Omental fat pad (tissue), 4 donors: ENCODE data around the gene SDK1. TPM values are rescaled to one million over a fixed set of nuclear protein-coding genes. Genes with fewer than 3 reads are reported as not detected.
"Not testable (repeated sequence)": the region's sequence is repeated elsewhere in the genome, so short reads cannot be mapped to it uniquely, and the experiment has no call there.

ENCODE experiments used
- ATAC-seq: fragments of 150-250 bp; one replicate; pipeline ENCODE4 v1.9.1; 2016; ENCODE audit warnings: mild to moderate bottlenecking, moderate library complexity; ENCODE audit not compliant: low FRiP score
- DNase-seq: peaks from one replicate; pipeline ENCODE4 v3.0.0-alpha.2; 2019; ENCODE audit warnings: low spot score
- total RNA-seq, 4 donors: library from RNA; depleted of rRNA; stranded (reverse); fragments of >200 nt; gene quantifications; one replicate each; pipeline ENCODE4 v1.1.0, GENCODE V29; 2016
- TF ChIP-seq, protein P1 (sequence below), 3 donors: fragments of 450-650 bp; IDR thresholded peaks; one replicate each; pipeline ENCODE4 v1.5.1; 2016 to 2017; ENCODE audit warnings: antibody characterized with exemption in 3 of 3, mild to moderate bottlenecking in 3 of 3, moderate library complexity in 2 of 3

Gene SDK1
- total RNA-seq, 4 donors from 2014 or later = 2.5 to 14.7 (median 5.4) TPM

- no peak for DNase-seq
- TF ChIP-seq, protein P1, sequence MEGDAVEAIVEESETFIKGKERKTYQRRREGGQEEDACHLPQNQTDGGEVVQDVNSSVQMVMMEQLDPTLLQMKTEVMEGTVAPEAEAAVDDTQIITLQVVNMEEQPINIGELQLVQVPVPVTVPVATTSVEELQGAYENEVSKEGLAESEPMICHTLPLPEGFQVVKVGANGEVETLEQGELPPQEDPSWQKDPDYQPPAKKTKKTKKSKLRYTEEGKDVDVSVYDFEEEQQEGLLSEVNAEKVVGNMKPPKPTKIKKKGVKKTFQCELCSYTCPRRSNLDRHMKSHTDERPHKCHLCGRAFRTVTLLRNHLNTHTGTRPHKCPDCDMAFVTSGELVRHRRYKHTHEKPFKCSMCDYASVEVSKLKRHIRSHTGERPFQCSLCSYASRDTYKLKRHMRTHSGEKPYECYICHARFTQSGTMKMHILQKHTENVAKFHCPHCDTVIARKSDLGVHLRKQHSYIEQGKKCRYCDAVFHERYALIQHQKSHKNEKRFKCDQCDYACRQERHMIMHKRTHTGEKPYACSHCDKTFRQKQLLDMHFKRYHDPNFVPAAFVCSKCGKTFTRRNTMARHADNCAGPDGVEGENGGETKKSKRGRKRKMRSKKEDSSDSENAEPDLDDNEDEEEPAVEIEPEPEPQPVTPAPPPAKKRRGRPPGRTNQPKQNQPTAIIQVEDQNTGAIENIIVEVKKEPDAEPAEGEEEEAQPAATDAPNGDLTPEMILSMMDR (IDR thresholded peaks at IDR 0.05) = no peak
Observed at GRCh38 chr7:4297918-4298219, 996.8 kb downstream of the SDK1 start.

GRCh38 chr7:4299431-4299830 is 998.4 kb downstream of the SDK1 start:
- DNase-seq = no peak
- no peak for ATAC-seq
- TF ChIP-seq, protein P1 (IDR thresholded peaks at IDR 0.05) = no peak

More at GRCh38 chr7:4297918-4298219, 996.8 kb downstream of the SDK1 start:
- no peak for ATAC-seq

GRCh38 chr7:4302203-4302905 is 1001.3 kb downstream of the SDK1 start:
- ATAC-seq (no peak), DNase-seq (no peak)
- TF ChIP-seq, protein P1 (IDR thresholded peaks at IDR 0.05) = no peak

DNA sequence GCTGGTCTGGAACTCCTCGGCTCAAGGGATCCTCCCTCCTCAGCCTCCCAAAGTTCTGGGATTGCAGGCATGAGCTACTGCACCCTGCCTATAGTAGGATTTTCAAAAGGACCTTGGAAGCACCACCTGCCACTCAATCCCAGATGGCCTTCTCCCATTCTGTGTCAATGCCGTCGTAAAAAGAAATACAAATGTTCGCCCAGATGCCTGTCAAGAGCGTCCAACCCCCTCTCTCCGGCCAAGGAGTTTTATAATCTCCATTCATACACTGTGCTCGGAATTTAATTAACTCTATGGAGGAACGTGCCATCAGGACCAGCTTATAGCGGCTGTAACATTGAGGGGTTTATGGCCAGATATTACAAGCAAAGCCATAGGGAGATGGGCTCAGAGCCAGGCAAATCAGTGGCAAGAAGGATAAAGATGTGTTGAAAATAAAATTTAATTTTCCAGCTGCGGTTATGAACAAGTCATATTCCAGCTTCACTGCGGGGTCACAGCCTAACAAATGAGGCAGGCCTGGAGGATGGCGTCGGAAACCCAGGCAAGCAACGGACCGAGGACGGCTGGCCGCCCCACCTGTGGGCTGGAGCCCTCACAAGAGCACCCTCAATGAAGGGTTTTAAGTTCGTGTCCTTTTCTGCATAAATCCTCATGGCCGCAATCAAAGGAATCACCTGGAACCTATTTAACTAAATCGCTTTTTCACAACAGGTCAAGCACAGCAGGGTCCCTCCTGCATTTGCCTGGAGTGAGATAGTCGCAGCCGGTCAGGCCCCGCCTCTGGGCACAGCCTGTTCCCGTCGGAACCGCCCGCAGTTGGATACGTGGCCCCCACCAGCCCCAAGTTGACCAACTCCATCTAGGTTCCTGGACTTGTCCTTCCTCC is 1006.5 kb downstream of the SDK1 start:
- TF ChIP-seq, protein P1 (IDR thresholded peaks at IDR 0.05) = no peak
- no peak for ATAC-seq
- no peak for DNase-seq

- DNase-seq (no peak), ATAC-seq (no peak)
- TF ChIP-seq, protein P1 (IDR thresholded peaks at IDR 0.05) = no peak
Observed at GRCh38 chr7:4308205-4308590, 1007.1 kb downstream of the SDK1 start.

GRCh38 chr7:4313911-4314310 is 1012.9 kb downstream of the SDK1 start:
- not testable (repeated sequence) for ATAC-seq, DNase-seq

DNA sequence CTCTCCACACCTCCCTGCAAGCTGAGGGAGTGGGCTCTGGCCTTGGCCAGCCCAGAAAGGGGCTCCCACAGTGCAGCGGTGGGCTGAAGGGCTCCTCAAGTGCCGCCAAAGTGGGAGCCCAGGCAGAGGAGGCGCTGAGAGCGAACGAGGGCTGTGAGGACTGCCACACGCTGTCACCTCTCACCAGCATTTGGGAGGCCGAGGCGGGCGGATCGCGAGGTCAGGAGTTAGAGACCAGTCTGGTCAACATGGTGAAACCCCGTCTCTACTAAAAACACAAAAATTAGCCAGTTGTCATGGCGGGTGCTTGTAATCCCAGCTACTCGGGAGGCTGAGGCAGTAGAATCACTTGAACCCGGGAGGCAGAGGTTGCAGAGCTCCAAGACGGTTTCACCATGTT is 1013.3 kb downstream of the SDK1 start:
- ATAC-seq, DNase-seq: not testable (repeated sequence)
